Loucy (cell line): ENCODE results near the gene KRTAP10-2.

ENCODE experiments used
- CTCF ChIP-seq: fragments of 200-600 bp; sonication (generic); conservative IDR thresholded peaks from 2 replicates; pipeline ENCODE4 v1.5.1; 2014; ENCODE audit warnings: mild to moderate bottlenecking, antibody characterized with exemption, low read length
- EZH2phosphoT487 ChIP-seq: fragments of 200-600 bp; IDR thresholded peaks from 2 replicates; pipeline ENCODE4 v1.6.1; 2018; ENCODE audit warnings: antibody characterized with exemption, mild to moderate bottlenecking, moderate library complexity, borderline replicate concordance

- TF ChIP-seq CTCF (no peak), EZH2phosphoT487 (no peak)
Measured at GRCh38 chr21:44505673-44506278, 45.5 kb downstream of the KRTAP10-2 start.
